Ovary (tissue), 3 donors: ENCODE measurements around the gene ESRRG.

Experiments used
- POLR2A ChIP-seq: fragments of 450-650 bp; IDR thresholded peaks from one replicate; pipeline ENCODE4 v1.6.1; 2017; ENCODE audit warnings: antibody characterized with exemption, mild to moderate bottlenecking, moderate library complexity
- TF ChIP-seq, protein P1 (sequence below), 3 donors: fragments of 450-650 bp in 2 of 3; fragments of 200-600 bp in 1 of 3; IDR thresholded peaks; one replicate each; pipeline versions ENCODE4 v1.5.1 to v1.8.0; 2016 to 2022; ENCODE audit warnings: antibody characterized with exemption in 3 of 3, mild to moderate bottlenecking in 1 of 3
- donor health status: DM: no; HTN: no; CAD: no.

DNA sequence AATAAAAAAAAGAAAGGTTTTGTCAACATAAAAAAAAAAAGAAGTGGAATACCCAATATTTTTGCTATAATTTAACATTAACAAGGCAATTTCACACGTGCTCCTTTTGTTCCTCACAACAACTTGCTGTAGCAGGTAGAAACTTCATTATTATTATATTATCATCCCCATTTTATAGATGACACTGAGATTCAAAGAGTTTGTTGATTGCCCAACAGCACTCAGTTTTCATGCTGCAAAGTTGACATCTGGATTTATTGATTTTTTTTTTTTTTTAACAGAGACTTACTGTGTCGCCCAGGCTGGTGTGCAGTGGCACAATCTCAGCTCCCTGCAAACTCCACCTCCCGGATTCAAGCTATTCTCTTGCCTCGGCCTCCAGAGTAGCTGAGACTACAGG lies 8.9 kb upstream of the ESRRG start:
- TF ChIP-seq, protein P1, sequence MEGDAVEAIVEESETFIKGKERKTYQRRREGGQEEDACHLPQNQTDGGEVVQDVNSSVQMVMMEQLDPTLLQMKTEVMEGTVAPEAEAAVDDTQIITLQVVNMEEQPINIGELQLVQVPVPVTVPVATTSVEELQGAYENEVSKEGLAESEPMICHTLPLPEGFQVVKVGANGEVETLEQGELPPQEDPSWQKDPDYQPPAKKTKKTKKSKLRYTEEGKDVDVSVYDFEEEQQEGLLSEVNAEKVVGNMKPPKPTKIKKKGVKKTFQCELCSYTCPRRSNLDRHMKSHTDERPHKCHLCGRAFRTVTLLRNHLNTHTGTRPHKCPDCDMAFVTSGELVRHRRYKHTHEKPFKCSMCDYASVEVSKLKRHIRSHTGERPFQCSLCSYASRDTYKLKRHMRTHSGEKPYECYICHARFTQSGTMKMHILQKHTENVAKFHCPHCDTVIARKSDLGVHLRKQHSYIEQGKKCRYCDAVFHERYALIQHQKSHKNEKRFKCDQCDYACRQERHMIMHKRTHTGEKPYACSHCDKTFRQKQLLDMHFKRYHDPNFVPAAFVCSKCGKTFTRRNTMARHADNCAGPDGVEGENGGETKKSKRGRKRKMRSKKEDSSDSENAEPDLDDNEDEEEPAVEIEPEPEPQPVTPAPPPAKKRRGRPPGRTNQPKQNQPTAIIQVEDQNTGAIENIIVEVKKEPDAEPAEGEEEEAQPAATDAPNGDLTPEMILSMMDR (IDR thresholded peaks at IDR 0.05), result no peak
- TF ChIP-seq POLR2A, result no peak
